ENCODE measurements around the gene ARHGEF7.

The ARHGEF7 gene

GRCh38 chr13:111139452-111139851 lies 24.3 kb downstream of the ARHGEF7 start:
- H3K36me3 Mint-ChIP-seq (ENCODE audit: low read depth) = no peaks in the 10 kb centered on the region
- H3K27ac Mint-ChIP-seq = no peak overlapping the region
- no peak overlapping the region for H3K4me3 Mint-ChIP-seq
- H3K4me1 Mint-ChIP-seq (ENCODE audit: low read depth) = no peaks in the 10 kb centered on the region
- peaks cover 65% of the 10 kb centered on the region for H3K27me3 Mint-ChIP-seq (ENCODE audit: low read depth)
- H3K9me3 Mint-ChIP-seq = no peaks in the 10 kb centered on the region

GRCh38 chr13:111139873-111140561 lies 24.9 kb downstream of the ARHGEF7 start:
- no peaks in the 10 kb centered on the region for H3K4me1 Mint-ChIP-seq (ENCODE audit: low read depth)
- no peaks in the 10 kb centered on the region for H3K36me3 Mint-ChIP-seq (ENCODE audit: low read depth)
- peaks cover 68% of the 10 kb centered on the region for H3K27me3 Mint-ChIP-seq (ENCODE audit: low read depth)

GRCh38 chr13:111140562-111141105 lies 25.5 kb downstream of the ARHGEF7 start:
- Mint-ChIP-seq H3K27me3 (ENCODE audit: low read depth) (peaks cover 66% of the 10 kb centered on the region), H3K4me3 (no peak overlapping the region), H3K4me1 (ENCODE audit: low read depth) (no peaks in the 10 kb centered on the region), H3K27ac (peak overlapping the region; percentile 4), H3K36me3 (ENCODE audit: low read depth) (no peaks in the 10 kb centered on the region), H3K9me3 (no peaks in the 10 kb centered on the region)

More at GRCh38 chr13:111139873-111140561, 24.9 kb downstream of the ARHGEF7 start:
- H3K4me3 Mint-ChIP-seq = no peak overlapping the region
- H3K27ac Mint-ChIP-seq = peak overlapping the region; percentile 4
- H3K9me3 Mint-ChIP-seq = no peaks in the 10 kb centered on the region

- no peaks in the 10 kb centered on the region for H3K4me1 Mint-ChIP-seq (ENCODE audit: low read depth)
- H3K9me3 Mint-ChIP-seq = no peaks in the 10 kb centered on the region
- H3K27me3 Mint-ChIP-seq (ENCODE audit: low read depth) = peaks cover 61% of the 10 kb centered on the region
- no peak overlapping the region for H3K4me3 Mint-ChIP-seq
- no peak overlapping the region for H3K27ac Mint-ChIP-seq
- H3K36me3 Mint-ChIP-seq (ENCODE audit: low read depth) = no peaks in the 10 kb centered on the region
Measured at GRCh38 chr13:111142472-111142871, 27.4 kb downstream of the ARHGEF7 start.

GRCh38 chr13:111143865-111144540 lies 28.9 kb downstream of the ARHGEF7 start:
- H3K4me3 Mint-ChIP-seq = no peak overlapping the region
- no peaks in the 10 kb centered on the region for H3K9me3 Mint-ChIP-seq
- H3K4me1 Mint-ChIP-seq (ENCODE audit: low read depth) = no peaks in the 10 kb centered on the region
- H3K36me3 Mint-ChIP-seq (ENCODE audit: low read depth) = no peaks in the 10 kb centered on the region
- H3K27me3 Mint-ChIP-seq (ENCODE audit: low read depth) = peaks cover 60% of the 10 kb centered on the region
- H3K27ac Mint-ChIP-seq = no peak overlapping the region

GRCh38 chr13:111145071-111145470 lies 30.0 kb downstream of the ARHGEF7 start:
- no peak overlapping the region for H3K4me3 Mint-ChIP-seq
- H3K27ac Mint-ChIP-seq = no peak overlapping the region
- H3K4me1 Mint-ChIP-seq (ENCODE audit: low read depth) = no peaks in the 10 kb centered on the region
- H3K9me3 Mint-ChIP-seq = no peaks in the 10 kb centered on the region
- H3K27me3 Mint-ChIP-seq (ENCODE audit: low read depth) = peaks cover 58% of the 10 kb centered on the region
- no peaks in the 10 kb centered on the region for H3K36me3 Mint-ChIP-seq (ENCODE audit: low read depth)

- H3K9me3 Mint-ChIP-seq = no peaks in the 10 kb centered on the region
- no peak overlapping the region for H3K27ac Mint-ChIP-seq
- H3K4me3 Mint-ChIP-seq = no peak overlapping the region
- peaks cover 58% of the 10 kb centered on the region for H3K27me3 Mint-ChIP-seq (ENCODE audit: low read depth)
- H3K36me3 Mint-ChIP-seq (ENCODE audit: low read depth) = no peaks in the 10 kb centered on the region
- no peaks in the 10 kb centered on the region for H3K4me1 Mint-ChIP-seq (ENCODE audit: low read depth)
Measured at GRCh38 chr13:111145506-111145905, 30.4 kb downstream of the ARHGEF7 start.

GRCh38 chr13:111152844-111153243 lies 37.7 kb downstream of the ARHGEF7 start:
- peaks cover 31% of the 10 kb centered on the region for H3K27me3 Mint-ChIP-seq (ENCODE audit: low read depth)
- peak overlapping the region; percentile 95 for H3K27ac Mint-ChIP-seq
- H3K4me1 Mint-ChIP-seq (ENCODE audit: low read depth) = peaks cover 24% of the 10 kb centered on the region
- no peaks in the 10 kb centered on the region for H3K9me3 Mint-ChIP-seq
- peaks cover 4% of the 10 kb centered on the region for H3K36me3 Mint-ChIP-seq (ENCODE audit: low read depth)
- peak overlapping the region; percentile 93 for H3K4me3 Mint-ChIP-seq

GRCh38 chr13:111153279-111153976 lies 38.3 kb downstream of the ARHGEF7 start:
- Mint-ChIP-seq H3K4me3 (peak overlapping the region; percentile 93), H3K9me3 (no peaks in the 10 kb centered on the region), H3K4me1 (ENCODE audit: low read depth) (peaks cover 24% of the 10 kb centered on the region), H3K27me3 (ENCODE audit: low read depth) (peaks cover 29% of the 10 kb centered on the region), H3K36me3 (ENCODE audit: low read depth) (peaks cover 4% of the 10 kb centered on the region), H3K27ac (peak overlapping the region; percentile 95)

- H3K4me1 Mint-ChIP-seq (ENCODE audit: low read depth) = peaks cover 26% of the 10 kb centered on the region
- no peaks in the 10 kb centered on the region for H3K9me3 Mint-ChIP-seq
- peaks cover 27% of the 10 kb centered on the region for H3K27me3 Mint-ChIP-seq (ENCODE audit: low read depth)
- H3K4me3 Mint-ChIP-seq = peak overlapping the region; percentile 93
- H3K36me3 Mint-ChIP-seq (ENCODE audit: low read depth) = peaks cover 6% of the 10 kb centered on the region
- H3K27ac Mint-ChIP-seq = peak overlapping the region; percentile 91
Measured at GRCh38 chr13:111153977-111154332, 38.8 kb downstream of the ARHGEF7 start.

GRCh38 chr13:111156421-111156820 lies 41.3 kb downstream of the ARHGEF7 start:
- Mint-ChIP-seq H3K36me3 (ENCODE audit: low read depth) (peaks cover 29% of the 10 kb centered on the region), H3K27ac (no peak overlapping the region), H3K9me3 (peaks cover 13% of the 10 kb centered on the region), H3K4me1 (ENCODE audit: low read depth) (peaks cover 33% of the 10 kb centered on the region), H3K27me3 (ENCODE audit: low read depth) (peaks cover 6% of the 10 kb centered on the region), H3K4me3 (no peak overlapping the region)

GRCh38 chr13:111158136-111158805 lies 43.2 kb downstream of the ARHGEF7 start:
- no peak overlapping the region for H3K4me3 Mint-ChIP-seq

GRCh38 chr13:111159362-111160320 lies 44.5 kb downstream of the ARHGEF7 start:
- no peak overlapping the region for H3K27ac Mint-ChIP-seq
- H3K27me3 Mint-ChIP-seq (ENCODE audit: low read depth) = no peaks in the 10 kb centered on the region
- no peak overlapping the region for H3K4me3 Mint-ChIP-seq
- peaks cover 45% of the 10 kb centered on the region for H3K36me3 Mint-ChIP-seq (ENCODE audit: low read depth)
- H3K9me3 Mint-ChIP-seq = peaks cover 13% of the 10 kb centered on the region
- peaks cover 24% of the 10 kb centered on the region for H3K4me1 Mint-ChIP-seq (ENCODE audit: low read depth)

More at GRCh38 chr13:111158136-111158805, 43.2 kb downstream of the ARHGEF7 start:
- no peaks in the 10 kb centered on the region for H3K27me3 Mint-ChIP-seq (ENCODE audit: low read depth)
- peaks cover 29% of the 10 kb centered on the region for H3K4me1 Mint-ChIP-seq (ENCODE audit: low read depth)
- H3K9me3 Mint-ChIP-seq = peaks cover 13% of the 10 kb centered on the region
- peaks cover 40% of the 10 kb centered on the region for H3K36me3 Mint-ChIP-seq (ENCODE audit: low read depth)
- H3K27ac Mint-ChIP-seq = no peak overlapping the region
